ENCODE data around the gene MAOA.

The MAOA gene

DNA sequence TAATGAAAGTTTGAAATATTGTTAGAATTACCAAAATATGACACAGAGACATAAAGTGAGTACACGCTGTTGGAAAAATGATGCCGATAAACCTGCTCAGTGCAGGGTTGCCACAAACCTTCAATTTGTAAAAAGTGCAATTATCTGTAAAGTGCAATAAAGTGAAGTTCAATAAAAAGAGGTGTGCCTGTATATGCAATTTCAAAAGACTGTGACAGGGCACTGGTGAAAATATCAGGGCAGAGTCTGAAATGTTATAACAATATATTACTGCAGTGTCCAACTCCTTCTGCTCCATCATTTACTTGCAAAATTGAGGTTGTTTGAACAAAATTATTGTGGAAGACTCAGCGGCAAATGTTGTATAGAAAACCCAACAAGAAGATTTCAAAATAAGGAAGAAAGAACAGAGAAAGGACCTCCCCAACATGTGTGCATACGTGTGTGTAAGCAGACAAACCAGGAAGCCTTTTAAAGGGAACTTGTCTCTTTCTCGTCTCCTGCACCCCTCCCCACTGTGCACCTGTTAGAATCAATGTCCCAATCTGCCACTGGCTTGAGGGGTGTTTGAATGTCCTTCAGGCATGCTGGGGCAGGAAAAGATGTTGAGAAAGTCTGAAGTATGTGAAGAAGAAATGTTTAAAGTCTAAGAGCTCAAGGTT, 130.0 kb downstream of the MAOA start:
- DNase-seq (ENCODE audit: low read depth) = no peak
